Astrocyte of the cerebellum (primary cell): ENCODE results near the gene OR1Q1.
"Not testable (repeated sequence)": the region's sequence is repeated elsewhere in the genome, so short reads cannot be mapped to it uniquely, and the experiment has no call there.

Experiments used
- DNase-seq: peaks from one replicate; pipeline ENCODE4 v3.0.0-alpha.2; 2011; ENCODE audit warnings: low read depth
- H3K4me3 ChIP-seq: 2 replicates; pipeline ENCODE4 v1.5.1; 2011; ENCODE audit warnings: mild to moderate bottlenecking, low read depth, low read length, moderate library complexity
- in situ Hi-C: cut with HindIII; loops from 2 replicates; pipeline ENCODE4 v1.10.0; 2017; ENCODE audit warnings: low sequenced_read_pairs
- TF ChIP-seq, protein P1 (sequence below): IDR thresholded peaks from 2 replicates; pipeline ENCODE4 v1.5.1; 2012; ENCODE audit warnings: low read length, low read depth, moderate library complexity, mild to moderate bottlenecking; ENCODE audit errors: missing control alignments

OR1Q1 gene, protein sequence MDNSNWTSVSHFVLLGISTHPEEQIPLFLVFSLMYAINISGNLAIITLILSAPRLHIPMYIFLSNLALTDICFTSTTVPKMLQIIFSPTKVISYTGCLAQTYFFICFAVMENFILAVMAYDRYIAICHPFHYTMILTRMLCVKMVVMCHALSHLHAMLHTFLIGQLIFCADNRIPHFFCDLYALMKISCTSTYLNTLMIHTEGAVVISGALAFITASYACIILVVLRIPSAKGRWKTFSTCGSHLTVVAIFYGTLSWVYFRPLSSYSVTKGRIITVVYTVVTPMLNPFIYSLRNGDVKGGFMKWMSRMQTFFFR

DNA sequence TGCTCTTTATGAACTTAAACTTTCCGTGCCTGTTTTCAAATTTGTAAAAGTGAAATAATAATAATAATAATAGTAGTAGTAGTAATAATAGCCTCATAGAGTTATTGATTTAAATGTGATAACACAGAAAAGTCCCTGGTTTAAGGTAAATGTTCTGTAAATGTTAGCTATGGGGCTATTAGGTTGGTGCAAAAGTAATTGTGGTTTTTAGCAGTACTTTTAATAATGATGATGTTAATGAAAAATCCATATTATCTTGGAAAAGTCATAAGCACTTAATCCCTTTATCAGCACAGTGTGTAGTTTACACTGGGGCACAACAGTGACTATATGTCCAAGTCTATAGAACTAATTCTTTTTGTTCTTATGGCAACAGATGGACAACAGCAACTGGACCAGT lies at the start of gene OR1Q1:
OR1Q1 (plus strand) TSS at position 377 of the 400 bp plus-strand sequence; CDS start at position 377, 0 bp downstream.
- in situ Hi-C loops, result no loop called here
- H3K4me3 ChIP-seq, result no peak within 1 kb of the TSS
- TF ChIP-seq, protein P1, sequence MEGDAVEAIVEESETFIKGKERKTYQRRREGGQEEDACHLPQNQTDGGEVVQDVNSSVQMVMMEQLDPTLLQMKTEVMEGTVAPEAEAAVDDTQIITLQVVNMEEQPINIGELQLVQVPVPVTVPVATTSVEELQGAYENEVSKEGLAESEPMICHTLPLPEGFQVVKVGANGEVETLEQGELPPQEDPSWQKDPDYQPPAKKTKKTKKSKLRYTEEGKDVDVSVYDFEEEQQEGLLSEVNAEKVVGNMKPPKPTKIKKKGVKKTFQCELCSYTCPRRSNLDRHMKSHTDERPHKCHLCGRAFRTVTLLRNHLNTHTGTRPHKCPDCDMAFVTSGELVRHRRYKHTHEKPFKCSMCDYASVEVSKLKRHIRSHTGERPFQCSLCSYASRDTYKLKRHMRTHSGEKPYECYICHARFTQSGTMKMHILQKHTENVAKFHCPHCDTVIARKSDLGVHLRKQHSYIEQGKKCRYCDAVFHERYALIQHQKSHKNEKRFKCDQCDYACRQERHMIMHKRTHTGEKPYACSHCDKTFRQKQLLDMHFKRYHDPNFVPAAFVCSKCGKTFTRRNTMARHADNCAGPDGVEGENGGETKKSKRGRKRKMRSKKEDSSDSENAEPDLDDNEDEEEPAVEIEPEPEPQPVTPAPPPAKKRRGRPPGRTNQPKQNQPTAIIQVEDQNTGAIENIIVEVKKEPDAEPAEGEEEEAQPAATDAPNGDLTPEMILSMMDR, result no peak
- no peak for DNase-seq

DNA sequence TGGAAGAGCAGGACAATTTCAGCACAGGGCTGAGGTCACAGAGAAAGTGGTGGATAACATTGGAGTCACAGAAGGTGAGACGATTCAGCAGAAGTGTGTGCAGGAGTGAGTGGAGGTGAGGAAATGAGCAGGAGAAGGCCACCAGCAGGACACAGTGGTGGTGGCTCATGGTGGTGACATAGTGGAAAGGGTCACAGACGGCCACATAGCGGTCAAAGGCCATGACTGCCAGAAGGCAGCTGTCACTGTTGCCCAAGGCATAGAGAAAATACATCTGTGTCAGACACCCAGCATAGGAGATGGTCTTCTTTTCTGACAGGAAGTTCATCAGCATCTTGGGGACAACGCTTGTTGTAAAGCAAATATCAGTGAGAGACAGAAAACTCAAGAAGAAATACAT lies 46.6 kb upstream of the OR1Q1 start:
- in situ Hi-C loops, result no loop called here
- TF ChIP-seq, protein P1, result no peak
- DNase-seq, result no peak
- H3K4me3 ChIP-seq, result no peak overlapping the region

DNA sequence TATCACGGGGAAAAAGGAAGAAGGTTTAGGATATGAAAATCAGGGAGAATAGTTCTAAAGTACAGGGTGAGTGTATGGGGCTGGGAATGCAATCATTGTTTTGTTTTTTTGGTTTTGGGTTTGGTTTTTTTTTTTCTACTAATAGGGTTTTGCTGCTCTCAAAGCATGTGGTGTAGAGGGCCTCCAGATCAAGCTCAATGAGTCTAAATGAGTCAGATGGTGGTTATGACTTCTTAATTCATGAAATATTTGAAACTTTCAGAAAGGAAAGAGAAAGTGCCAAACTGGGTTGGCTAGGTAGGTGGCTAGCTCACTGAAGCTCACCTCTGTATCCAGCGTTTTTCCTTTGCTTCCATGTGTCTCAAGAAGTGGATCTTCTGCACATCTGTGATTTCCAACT lies 42.1 kb upstream of the OR1Q1 start:
- no peak overlapping the region for H3K4me3 ChIP-seq
- in situ Hi-C loops, result no loop called here
- no peak for DNase-seq
- TF ChIP-seq, protein P1, result no peak

DNA sequence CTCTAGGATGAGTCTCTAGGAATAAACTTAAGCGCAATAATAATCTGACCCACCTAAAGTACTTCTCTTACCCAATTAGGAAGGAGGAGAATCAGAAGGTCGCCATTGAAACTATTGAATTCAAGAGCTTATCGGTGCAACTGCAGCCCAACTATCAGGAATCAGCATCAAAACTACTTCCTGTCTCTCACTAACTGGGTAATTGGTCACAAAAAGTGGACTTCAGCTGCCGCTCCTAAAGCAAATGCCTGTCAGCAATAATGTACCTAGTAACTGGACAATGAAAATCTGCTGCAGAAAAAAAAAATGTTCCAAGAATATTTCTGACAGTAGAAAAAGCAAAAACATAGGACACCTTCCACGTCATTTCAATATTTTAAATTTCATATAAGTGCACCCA lies 34.7 kb upstream of the OR1Q1 start:
- H3K4me3 ChIP-seq, result no peak overlapping the region
- no peak for DNase-seq
- TF ChIP-seq, protein P1, result no peak
- in situ Hi-C loops, result no loop called here

DNA sequence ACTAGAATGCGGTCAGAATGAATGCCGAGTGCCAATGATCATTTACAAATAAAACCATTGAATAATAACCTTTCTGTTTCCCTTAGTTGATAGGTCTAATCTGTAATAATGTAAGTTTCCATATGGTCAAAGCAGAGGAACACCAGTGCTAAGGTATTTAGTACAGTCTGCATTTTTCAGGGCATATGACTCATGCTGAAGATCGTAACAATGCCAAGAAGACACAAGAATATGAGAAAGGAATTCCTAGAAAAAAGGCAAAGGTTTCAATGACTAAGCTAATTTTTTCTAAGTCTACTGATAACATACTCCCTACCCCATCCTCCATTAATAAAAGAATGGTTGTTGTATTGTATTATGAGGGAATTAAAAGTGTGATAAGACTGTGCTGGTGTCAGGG lies 34.2 kb upstream of the OR1Q1 start:
- no peak overlapping the region for H3K4me3 ChIP-seq
- peak; percentile 11 for DNase-seq
- TF ChIP-seq, protein P1, result no peak
- in situ Hi-C loops, result no loop called here

DNA sequence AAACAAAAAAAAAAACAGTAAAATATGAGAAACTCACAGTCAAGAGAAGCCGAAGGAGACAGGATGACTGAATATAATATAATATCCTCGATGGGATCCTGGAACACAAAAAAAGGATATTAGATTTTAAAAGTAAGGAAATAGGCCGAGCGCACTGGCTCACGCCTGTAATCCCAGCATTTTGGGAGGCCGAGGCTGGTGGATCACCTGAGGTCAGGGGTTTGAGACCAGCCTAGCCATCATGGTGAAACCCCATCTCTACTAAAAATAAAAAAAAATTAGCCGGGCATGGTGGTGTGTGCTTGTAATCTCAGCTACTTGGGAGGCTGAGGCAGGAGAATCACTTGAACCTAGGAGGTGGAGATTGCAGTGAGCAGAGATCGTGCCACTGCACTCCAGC lies 31.3 kb upstream of the OR1Q1 start, which contains the start of gene OR1L8:
OR1L8 (minus strand) TSS at position 101 of the 400 bp plus-strand sequence. CDS start 14,907 bp downstream, outside the sequence.
- DNase-seq, H3K4me3 ChIP-seq, in situ Hi-C loops: not testable (repeated sequence)

DNA sequence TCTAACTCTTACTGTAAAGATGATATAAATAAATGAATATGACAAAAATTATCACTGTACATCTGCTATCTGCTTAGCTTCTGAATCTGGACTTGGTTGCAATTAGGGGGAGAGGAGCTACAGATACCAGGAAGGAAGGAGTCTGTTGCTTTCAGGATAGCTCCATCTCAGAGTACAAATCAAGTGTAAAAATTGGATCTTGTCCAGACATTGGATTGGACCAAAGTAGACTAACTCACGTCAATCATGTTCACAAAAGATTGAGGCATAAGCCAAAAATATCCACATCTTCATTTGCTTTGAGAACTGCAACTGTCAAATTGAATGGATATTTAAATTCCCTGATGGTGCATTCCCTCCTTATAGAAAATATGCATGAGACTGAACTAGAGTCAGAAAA lies 8.8 kb upstream of the OR1Q1 start:
- H3K4me3 ChIP-seq, result no peak overlapping the region
- TF ChIP-seq, protein P1, result no peak
- no peak for DNase-seq
- in situ Hi-C loops, result no loop called here
